ENCODE data around the gene ZNF792. TPM values are rescaled to one million over a fixed set of nuclear protein-coding genes. Genes with fewer than 3 reads are reported as not detected.

ZNF792 gene
- total and polyA plus RNA-seq, 2 of the 8 experiments (the other 6 are each of a cell fraction or from before 2014, with no cell fraction given), result 2.5 to 7.2 TPM

DNA sequence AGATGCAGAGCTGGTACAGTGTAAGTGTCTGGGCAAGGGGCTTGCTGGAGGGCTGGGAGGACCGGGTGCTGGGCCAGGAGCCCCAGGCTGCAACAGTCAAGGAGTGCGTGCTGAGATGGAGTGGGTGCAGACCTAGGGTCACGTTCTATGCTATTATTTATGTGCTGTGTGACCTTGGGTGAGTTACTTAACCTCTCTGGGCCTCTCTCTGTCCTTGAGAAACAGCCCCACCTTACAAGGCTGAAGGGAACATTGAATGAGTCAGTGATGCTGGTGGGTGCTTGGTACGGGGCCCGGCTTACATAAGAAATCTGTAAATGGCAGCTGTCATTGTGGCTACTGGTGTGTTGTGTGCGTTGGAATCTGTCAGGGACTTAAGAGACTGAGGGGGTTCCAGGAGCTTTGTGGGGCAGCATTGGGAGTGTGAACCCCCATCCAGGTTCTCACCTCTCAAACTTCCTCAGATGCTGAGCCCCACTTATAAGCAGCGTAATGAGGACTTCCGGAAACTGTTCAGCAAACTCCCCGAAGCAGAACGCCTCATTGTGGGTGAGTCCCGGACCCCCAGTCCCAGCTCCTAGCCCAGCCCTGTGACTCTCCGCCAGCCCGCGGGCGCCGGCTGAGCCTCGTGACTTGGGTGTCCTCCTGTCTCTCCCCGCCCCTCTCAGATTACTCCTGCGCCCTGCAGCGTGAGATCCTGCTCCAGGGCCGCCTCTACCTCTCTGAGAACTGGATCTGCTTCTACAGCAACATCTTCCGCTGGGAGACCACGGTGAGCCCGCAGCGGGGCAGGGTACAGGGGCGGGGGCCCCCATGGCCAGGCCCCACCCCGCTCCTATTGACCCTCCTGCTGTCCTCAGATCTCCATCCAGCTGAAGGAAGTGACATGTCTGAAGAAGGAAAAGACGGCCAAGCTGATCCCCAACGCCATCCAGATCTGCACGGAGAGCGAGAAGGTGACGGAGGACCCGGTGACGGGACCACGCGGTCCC, 45.7 kb upstream of the ZNF792 start:
- Histone ChIP-seq H3K36me3 (ENCODE audit: control insufficient read depth in 2 of 4, insufficient read depth in 4 of 4, low read length in 3 of 4) (peaks cover 32 to 64% (median 52%) of the 10 kb centered on the region in 4 experiments), H2BK120ac (replicated peaks; ENCODE audit: low read depth, low read length) (no peak overlapping the region), H3K23me2 (ENCODE audit: low read depth, low read length) (no peaks in the 10 kb centered on the region), H3K14ac (ENCODE audit: insufficient read length) (no peak overlapping the region), H2AFZ (ENCODE audit: low read length) (no peak overlapping the region), H3K4me1 (replicated peaks in 1 of 4; ENCODE audit: control insufficient read depth in 3 of 4, insufficient read depth in 4 of 4, low read length in 3 of 4) (0 out of 7 replicates have a peak, but pooled peaks cover 0 to under 1% (median 0%) of the 10 kb centered on the region in 4 experiments), H3K27me3 (replicated peaks in 1 of 4; ENCODE audit: control insufficient read depth in 3 of 4, extremely low read depth in 1 of 4, insufficient read depth in 3 of 4, low read length in 3 of 4) (no peaks in the 10 kb centered on the region), H2BK12ac (ENCODE audit: low read depth, low read length) (no peak overlapping the region), H3K79me2 (ENCODE audit: control insufficient read depth in 1 of 2, insufficient read depth in 2 of 2, low read length in 2 of 2) (peaks cover 2 to 29% of the 10 kb centered on the region in 2 experiments; a peak in 3 of 4 replicates), H2BK5ac (ENCODE audit: low read depth, low read length) (no peak overlapping the region), H3K9ac (replicated peaks in 1 of 4; ENCODE audit: extremely low read depth in 1 of 4, low read depth in 3 of 4, low read length in 3 of 4) (no peak overlapping the region), H4K5ac (ENCODE audit: insufficient read length, low read depth, low read length) (no peak overlapping the region), H2BK15ac (ENCODE audit: low read length) (no peak overlapping the region), H3K4me2 (ENCODE audit: insufficient read depth in 1 of 2, low read depth in 2 of 2, low read length in 2 of 2) (no peak overlapping the region), H3K4ac (replicated peaks; ENCODE audit: insufficient read length, low read depth, low read length) (no peak overlapping the region), H4K91ac (replicated peaks; ENCODE audit: insufficient read length, low read length) (no peak overlapping the region), H4K8ac (ENCODE audit: extremely low read depth, insufficient read depth, low read length) (peak overlapping the region; percentile 53; the same call in 1 of the 2 replicates), H3K56ac (replicated peaks; ENCODE audit: insufficient read length, low read depth, low read length) (no peak overlapping the region), H3K18ac (ENCODE audit: extremely low read depth, low read length) (no peak overlapping the region), H2BK20ac (ENCODE audit: low read length) (no peak overlapping the region), H3K4me3 (ENCODE audit: extremely low read depth in 1 of 4, insufficient read depth in 2 of 4, low read depth in 3 of 4, low read length in 4 of 4) (no peak overlapping the region), H2AK5ac (ENCODE audit: low read depth, low read length) (no peak overlapping the region), H3K9me3 (ENCODE audit: insufficient read depth in 2 of 2, low read depth in 1 of 2, low read length in 1 of 2) (no peaks in the 10 kb centered on the region), H3K23ac (ENCODE audit: insufficient read length) (no peak overlapping the region), H3K27ac (ENCODE audit: low read depth, low read length) (no peak overlapping the region), H3K79me1 (ENCODE audit: low read depth, low read length) (peaks cover 8% of the 10 kb centered on the region), H4K20me1 (replicated peaks in 1 of 2; ENCODE audit: control insufficient read depth in 1 of 2, insufficient read depth in 2 of 2, low read length in 2 of 2) (peaks cover 14 to 28% of the 10 kb centered on the region in 2 experiments)
- WGBS, 2 experiments (ENCODE audit: extremely low coverage in 1 of 2, insufficient coverage in 1 of 2, insufficient read length in 1 of 2, insufficient replicate concordance in 2 of 2, low coverage in 1 of 2, low lambda C conversion rate in 2 of 2, missing lambda C conversion rate in 1 of 2), result 86% methylated on average over 27 of the region's 36 CpGs; no CpG with 5 or more reads in 1 of the 2 experiments
- TF ChIP-seq JUND (IDR thresholded peaks at IDR 0.05; ENCODE audit: low read length) (no peak), CHD1 (IDR thresholded peaks at IDR 0.05; ENCODE audit: low read depth, low read length) (no peak)
- CTCF ChIA-PET (ENCODE audit: partially characterized antibody), result interaction anchor here (0.6 to 12.2 kb wide), 6 partner anchors 8 to 171 kb away, joined by 3 to 174 read pairs (median 4); no protein-coding TSS in a partner anchor
- FAIRE-seq (no peak), DNase-seq (ENCODE audit: low read depth in 1 of 2, low spot score in 2 of 2) (no peak)
- POLR2A ChIA-PET (ENCODE audit: partially characterized antibody), result interaction anchor here (0.6 to 24.8 kb wide), 7 partner anchors 5 to 790 kb away, joined by 3 to 366 read pairs (median 4); partner anchors contain the start of genes GRAMD1A and SCN1B

Data from H1 (cell line).